GM12878 (cell line): ENCODE measurements around the gene NEMF. TPM values are rescaled to one million over a fixed set of nuclear protein-coding genes. Genes with fewer than 3 reads are reported as not detected.

ENCODE experiments used
- ATAC-seq: fragments of 200-7000 bp; cut with Tn5 transposase; 3 replicates; pipeline ENCODE4 v1.9.1; 2020; ENCODE audit warnings: mild to moderate bottlenecking, moderate library complexity
- BruUV-seq: library from RNA; stranded (reverse); fragments of 400-500 nt; replicated peaks from 2 replicates; lab custom pipeline; 2021; lab: Mats Ljungman, UMichigan
- CTCF ChIA-PET: fragments of 300-600 bp; sonication (Branson Sonifier 250); formaldehyde crosslinking; extraction: SDS; loops from one replicate; lab custom pipeline; 2021; ENCODE audit warnings: inconsistent platforms; lab: Yijun Ruan, JAX
- POLR2A ChIA-PET: fragments of 350-600 bp; formaldehyde crosslinking; extraction: SDS; loops from one replicate; lab custom pipeline; 2021; ENCODE audit warnings: inconsistent platforms; lab: Charles Lee
- RAD21 ChIA-PET: fragments of 300-600 bp; sonication (Branson Sonifier 250); formaldehyde crosslinking; loops from one replicate; lab custom pipeline; 2023; ENCODE audit warnings: antibody characterized with exemption; ENCODE audit not compliant: unreplicated experiment; lab: Charles Lee
- SMC1A ChIA-PET: fragments of 300-600 bp; sonication (Branson Sonifier 250); formaldehyde crosslinking; loops from one replicate; lab custom pipeline; 2023; ENCODE audit not compliant: unreplicated experiment, uncharacterized antibody; lab: Charles Lee
- DNase-seq: peaks from one replicate; pipeline ENCODE4 v3.0.0-alpha.2; 2011; ENCODE audit warnings: low read depth, low spot score
- FAIRE-seq: peaks from 3 replicates; lab custom pipeline; 2011; peaks lifted over from hg19 to GRCh38; lab: Jason Lieb, UNC
- H2AFZ ChIP-seq: 2 replicates; pipeline ENCODE4 v1.6.0; 2011; ENCODE audit warnings: low read depth, low read length, control low read depth; ENCODE audit not compliant: control insufficient read depth
- H3K27ac ChIP-seq: 2 replicates; pipeline ENCODE4 v1.5.1; 2011; ENCODE audit warnings: control low read depth; ENCODE audit not compliant: control insufficient read depth, insufficient read depth
- H3K27me3 ChIP-seq, 2 experiments: replicated peaks in 1 of 2; 2 replicates each; pipeline versions ENCODE4 v1.6.0 to v1.6.1; 2011; ENCODE audit warnings: low read length in 1 of 2; ENCODE audit not compliant: control insufficient read depth in 2 of 2, insufficient read depth in 2 of 2
- H3K36me3 ChIP-seq, 2 experiments: 2 replicates each; pipeline ENCODE4 v1.5.1; 2011; ENCODE audit warnings: low read length in 1 of 2; ENCODE audit not compliant: control insufficient read depth in 2 of 2, insufficient read depth in 2 of 2
- H3K4me1 ChIP-seq: 2 replicates; pipeline ENCODE4 v1.6.1; 2011; ENCODE audit warnings: mild to moderate bottlenecking, low read length, moderate library complexity, mixed read lengths; ENCODE audit not compliant: control insufficient read depth, insufficient read depth
- H3K4me2 ChIP-seq: 2 replicates; pipeline ENCODE4 v1.6.0; 2011; ENCODE audit warnings: control low read depth; ENCODE audit not compliant: control insufficient read depth, insufficient read depth
- H3K4me3 ChIP-seq: fragments of 200-600 bp; sonication (generic); 2 replicates; pipeline ENCODE4 v1.5.1; 2016
- H3K79me2 ChIP-seq: 2 replicates; pipeline ENCODE4 v1.6.0; 2011; ENCODE audit warnings: low read length; ENCODE audit not compliant: control insufficient read depth, insufficient read depth
- H3K9ac ChIP-seq: 2 replicates; pipeline ENCODE4 v1.8.0; 2011; ENCODE audit warnings: low read length, control low read depth, mixed read lengths; ENCODE audit not compliant: control insufficient read depth, insufficient read depth
- H3K9me3 ChIP-seq: replicated peaks from 3 replicates; pipeline ENCODE4 v1.5.1; 2011; ENCODE audit warnings: mild to moderate bottlenecking, low read length; ENCODE audit not compliant: control insufficient read depth, insufficient read depth
- H4K20me1 ChIP-seq: 2 replicates; pipeline ENCODE4 v1.6.0; 2011; ENCODE audit not compliant: control insufficient read depth, insufficient read depth
- BHLHE40 ChIP-seq, 2 experiments: fragments of 450-650 bp in 1 of 2; IDR thresholded peaks; 2 replicates each; pipeline ENCODE4 v1.6.1; 2011 to 2017; ENCODE audit warnings: low read depth in 2 of 2, borderline replicate concordance in 1 of 2, improper control_type of control experiment in 1 of 2, low read length in 1 of 2, mild to moderate bottlenecking in 1 of 2
- CHD1 ChIP-seq: IDR thresholded peaks from 2 replicates; pipeline ENCODE4 v1.6.1; 2012; ENCODE audit warnings: low read depth, low read length, improper control_type of control experiment
- DPF2 ChIP-seq: fragments of 450-650 bp; IDR thresholded peaks from 2 replicates; pipeline ENCODE4 v1.6.1; 2017; ENCODE audit warnings: mild to moderate bottlenecking
- FOXK2 ChIP-seq: fragments of 450-650 bp; IDR thresholded peaks from 2 replicates; pipeline ENCODE4 v1.6.1; 2017; ENCODE audit warnings: mild to moderate bottlenecking, moderate library complexity
- NFYB ChIP-seq: IDR thresholded peaks from 2 replicates; pipeline ENCODE4 v1.6.1; 2011; ENCODE audit warnings: low read depth, mild to moderate bottlenecking, low read length, improper control_type of control experiment, moderate library complexity; ENCODE audit not compliant: insufficient read depth
- PML ChIP-seq: IDR thresholded peaks from 2 replicates; pipeline ENCODE4 v1.6.1; 2012; ENCODE audit warnings: low read length, inconsistent platforms
- SMAD5 ChIP-seq: IDR thresholded peaks from 2 replicates; pipeline ENCODE4 v1.6.1; 2016; ENCODE audit warnings: antibody characterized with exemption, low read depth
- TCF3 ChIP-seq: IDR thresholded peaks from 2 replicates; pipeline ENCODE4 v1.6.1; 2012; ENCODE audit warnings: low read depth, mild to moderate bottlenecking, low read length, borderline replicate concordance; ENCODE audit not compliant: insufficient read depth
- WGBS: methylation state at CpG from one replicate; pipeline ENCODE4 v1.1.6; 2016; ENCODE audit warnings: low lambda C conversion rate; ENCODE audit not compliant: insufficient replicate concordance, insufficient coverage; ENCODE audit errors: missing lambda C conversion rate; 5-methylcytosine and 5-hydroxymethylcytosine counted together
- in situ Hi-C: fragments of 300-500 bp; cut with MboI; formaldehyde crosslinking; loops from 9 replicates; pipeline ENCODE4 v1.14.3; 2018; ENCODE audit warnings: mixed read lengths
- intact Hi-C: fragments of 100-400 bp; cut with micrococcal nuclease; formaldehyde crosslinking; loops from one replicate; pipeline ENCODE4 v1.14.2; 2022; ENCODE audit not compliant: unreplicated experiment
- polyA plus RNA-seq, 11 experiments: library from polyadenylated mRNA; depleted of rRNA in 4 of 11; unstranded in 6 of 11; stranded (reverse) in 5 of 11; fragments of >200 nt; fragmentation: Nextera tagmentation in 4 of 11; fragmentation: Illumina TruSeq in 1 of 11; extraction: Ambion mirVana in 4 of 11; extraction: Trizol in 1 of 11; gene quantifications; 1 replicate in 1 of 11; 2 replicates in 10 of 11; pipeline versions ENCODE4 v1.2.1 to v1.2.3, GENCODE V29; 2011 to 2016; ENCODE audit warnings: inconsistent platforms in 2 of 11, missing spikeins in 2 of 11, low read depth in 1 of 11
- total RNA-seq, 4 experiments: library from RNA; depleted of rRNA in 3 of 4; stranded (reverse); fragments of >200 nt in 3 of 4; fragmentation: Illumina TruSeq in 1 of 4; extraction: Trizol in 1 of 4; gene quantifications; 2 replicates each; pipeline versions ENCODE4 v1.2.1 to v1.2.3, GENCODE V29; 2013 to 2021
- TF ChIP-seq, protein P1 (sequence below): fragments of 450-650 bp; IDR thresholded peaks from 2 replicates; pipeline ENCODE4 v1.6.1; 2018; ENCODE audit warnings: mild to moderate bottlenecking, low read depth, moderate library complexity; ENCODE audit not compliant: partially characterized antibody
- TF ChIP-seq, protein P2 (sequence below): IDR thresholded peaks from 2 replicates; pipeline ENCODE4 v1.6.1; 2011; ENCODE audit warnings: borderline replicate concordance, low read depth, mild to moderate bottlenecking, moderate library complexity, low read length; ENCODE audit not compliant: insufficient read depth, poor library complexity, severe bottlenecking
- TF ChIP-seq, protein P3 (sequence below): fragments of 450-650 bp; formaldehyde crosslinking; IDR thresholded peaks from 2 replicates; pipeline ENCODE4 v1.5.0; 2022; ENCODE audit warnings: mild to moderate bottlenecking, missing genetic modification characterization
- TF ChIP-seq, protein P4 (sequence below): IDR thresholded peaks from 2 replicates; pipeline ENCODE4 v1.6.1; 2012; ENCODE audit warnings: mild to moderate bottlenecking, low read depth, low read length
- TF ChIP-seq, protein P5 (sequence below): IDR thresholded peaks from 2 replicates; pipeline ENCODE4 v1.6.1; 2012; ENCODE audit warnings: low read depth, low read length, improper control_type of control experiment

NEMF gene
- total and polyA plus RNA-seq, 10 of the 15 experiments (the other 5 are each of a cell fraction or from before 2014, with no cell fraction given), result 31.5 to 80.1 (median 61.1) TPM

DNA sequence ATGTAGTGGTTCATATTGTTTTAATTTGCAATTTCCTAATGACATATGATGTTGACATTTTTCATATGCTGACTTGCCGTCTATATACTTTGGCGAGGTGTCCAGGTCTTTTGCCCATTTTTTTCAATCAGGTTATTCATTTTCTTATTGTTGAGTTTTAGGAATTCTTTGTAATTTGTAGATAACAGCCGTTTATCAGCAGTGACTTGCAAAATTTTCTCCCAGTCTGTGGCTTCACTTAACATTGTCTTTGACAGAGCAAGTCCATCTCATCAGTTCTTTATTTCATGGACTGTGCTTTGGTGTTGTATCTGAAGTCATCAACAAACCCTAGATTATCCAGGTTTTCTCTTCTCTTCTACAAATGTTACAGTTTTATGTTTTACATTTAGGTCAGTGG is 97.2 kb downstream of the NEMF start:
- FAIRE-seq (no peak), ATAC-seq (no peak), DNase-seq (no peak)
- SMC1A ChIA-PET, result no interaction called here
- Histone ChIP-seq H3K27me3 (no peaks in the 10 kb centered on the region), H3K9ac (no peak overlapping the region), H3K4me3 (no peak overlapping the region), H3K4me2 (no peak overlapping the region), H4K20me1 (no peaks in the 10 kb centered on the region), H3K9me3 (no peaks in the 10 kb centered on the region), H2AFZ (no peak overlapping the region), H3K36me3 (no peaks in the 10 kb centered on the region), H3K27ac (no peak overlapping the region), H3K79me2 (no peaks in the 10 kb centered on the region), H3K4me1 (no peaks in the 10 kb centered on the region)
- POLR2A ChIA-PET, result no interaction called here
- BruUV-seq, result no TSS peak
- intact Hi-C loops, result no loop called here
- RAD21 ChIA-PET, result no interaction called here
- CTCF ChIA-PET, result no interaction called here
- 50% methylated on average over 3 of the region's 3 CpGs for WGBS
- in situ Hi-C loops, result loop anchor here (25.0 kb wide), 1 partner anchor 293 kb away; no protein-coding TSS in a partner anchor
- TF ChIP-seq, protein P1, sequence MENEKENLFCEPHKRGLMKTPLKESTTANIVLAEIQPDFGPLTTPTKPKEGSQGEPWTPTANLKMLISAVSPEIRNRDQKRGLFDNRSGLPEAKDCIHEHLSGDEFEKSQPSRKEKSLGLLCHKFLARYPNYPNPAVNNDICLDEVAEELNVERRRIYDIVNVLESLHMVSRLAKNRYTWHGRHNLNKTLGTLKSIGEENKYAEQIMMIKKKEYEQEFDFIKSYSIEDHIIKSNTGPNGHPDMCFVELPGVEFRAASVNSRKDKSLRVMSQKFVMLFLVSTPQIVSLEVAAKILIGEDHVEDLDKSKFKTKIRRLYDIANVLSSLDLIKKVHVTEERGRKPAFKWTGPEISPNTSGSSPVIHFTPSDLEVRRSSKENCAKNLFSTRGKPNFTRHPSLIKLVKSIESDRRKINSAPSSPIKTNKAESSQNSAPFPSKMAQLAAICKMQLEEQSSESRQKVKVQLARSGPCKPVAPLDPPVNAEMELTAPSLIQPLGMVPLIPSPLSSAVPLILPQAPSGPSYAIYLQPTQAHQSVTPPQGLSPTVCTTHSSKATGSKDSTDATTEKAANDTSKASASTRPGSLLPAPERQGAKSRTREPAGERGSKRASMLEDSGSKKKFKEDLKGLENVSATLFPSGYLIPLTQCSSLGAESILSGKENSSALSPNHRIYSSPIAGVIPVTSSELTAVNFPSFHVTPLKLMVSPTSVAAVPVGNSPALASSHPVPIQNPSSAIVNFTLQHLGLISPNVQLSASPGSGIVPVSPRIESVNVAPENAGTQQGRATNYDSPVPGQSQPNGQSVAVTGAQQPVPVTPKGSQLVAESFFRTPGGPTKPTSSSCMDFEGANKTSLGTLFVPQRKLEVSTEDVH, result no peak
- TF ChIP-seq TCF3 (no peak), SMAD5 (no peak), FOXK2 (no peak), DPF2 (no peak), BHLHE40 (IDR thresholded peaks at IDR 0.05; ENCODE audit: borderline replicate concordance in 1 of 2, low read depth in 2 of 2, low read length in 1 of 2) (no peak), CHD1 (no peak), NFYB (no peak), PML (no peak)
- TF ChIP-seq, protein P2, sequence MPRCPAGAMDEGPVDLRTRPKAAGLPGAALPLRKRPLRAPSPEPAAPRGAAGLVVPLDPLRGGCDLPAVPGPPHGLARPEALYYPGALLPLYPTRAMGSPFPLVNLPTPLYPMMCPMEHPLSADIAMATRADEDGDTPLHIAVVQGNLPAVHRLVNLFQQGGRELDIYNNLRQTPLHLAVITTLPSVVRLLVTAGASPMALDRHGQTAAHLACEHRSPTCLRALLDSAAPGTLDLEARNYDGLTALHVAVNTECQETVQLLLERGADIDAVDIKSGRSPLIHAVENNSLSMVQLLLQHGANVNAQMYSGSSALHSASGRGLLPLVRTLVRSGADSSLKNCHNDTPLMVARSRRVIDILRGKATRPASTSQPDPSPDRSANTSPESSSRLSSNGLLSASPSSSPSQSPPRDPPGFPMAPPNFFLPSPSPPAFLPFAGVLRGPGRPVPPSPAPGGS, result no peak
- TF ChIP-seq, protein P3, sequence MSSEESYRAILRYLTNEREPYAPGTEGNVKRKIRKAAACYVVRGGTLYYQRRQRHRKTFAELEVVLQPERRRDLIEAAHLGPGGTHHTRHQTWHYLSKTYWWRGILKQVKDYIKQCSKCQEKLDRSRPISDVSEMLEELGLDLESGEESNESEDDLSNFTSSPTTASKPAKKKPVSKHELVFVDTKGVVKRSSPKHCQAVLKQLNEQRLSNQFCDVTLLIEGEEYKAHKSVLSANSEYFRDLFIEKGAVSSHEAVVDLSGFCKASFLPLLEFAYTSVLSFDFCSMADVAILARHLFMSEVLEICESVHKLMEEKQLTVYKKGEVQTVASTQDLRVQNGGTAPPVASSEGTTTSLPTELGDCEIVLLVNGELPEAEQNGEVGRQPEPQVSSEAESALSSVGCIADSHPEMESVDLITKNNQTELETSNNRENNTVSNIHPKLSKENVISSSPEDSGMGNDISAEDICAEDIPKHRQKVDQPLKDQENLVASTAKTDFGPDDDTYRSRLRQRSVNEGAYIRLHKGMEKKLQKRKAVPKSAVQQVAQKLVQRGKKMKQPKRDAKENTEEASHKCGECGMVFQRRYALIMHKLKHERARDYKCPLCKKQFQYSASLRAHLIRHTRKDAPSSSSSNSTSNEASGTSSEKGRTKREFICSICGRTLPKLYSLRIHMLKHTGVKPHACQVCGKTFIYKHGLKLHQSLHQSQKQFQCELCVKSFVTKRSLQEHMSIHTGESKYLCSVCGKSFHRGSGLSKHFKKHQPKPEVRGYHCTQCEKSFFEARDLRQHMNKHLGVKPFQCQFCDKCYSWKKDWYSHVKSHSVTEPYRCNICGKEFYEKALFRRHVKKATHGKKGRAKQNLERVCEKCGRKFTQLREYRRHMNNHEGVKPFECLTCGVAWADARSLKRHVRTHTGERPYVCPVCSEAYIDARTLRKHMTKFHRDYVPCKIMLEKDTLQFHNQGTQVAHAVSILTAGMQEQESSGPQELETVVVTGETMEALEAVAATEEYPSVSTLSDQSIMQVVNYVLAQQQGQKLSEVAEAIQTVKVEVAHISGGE (CRISPR knock-in tag), result no peak
- TF ChIP-seq, protein P4, sequence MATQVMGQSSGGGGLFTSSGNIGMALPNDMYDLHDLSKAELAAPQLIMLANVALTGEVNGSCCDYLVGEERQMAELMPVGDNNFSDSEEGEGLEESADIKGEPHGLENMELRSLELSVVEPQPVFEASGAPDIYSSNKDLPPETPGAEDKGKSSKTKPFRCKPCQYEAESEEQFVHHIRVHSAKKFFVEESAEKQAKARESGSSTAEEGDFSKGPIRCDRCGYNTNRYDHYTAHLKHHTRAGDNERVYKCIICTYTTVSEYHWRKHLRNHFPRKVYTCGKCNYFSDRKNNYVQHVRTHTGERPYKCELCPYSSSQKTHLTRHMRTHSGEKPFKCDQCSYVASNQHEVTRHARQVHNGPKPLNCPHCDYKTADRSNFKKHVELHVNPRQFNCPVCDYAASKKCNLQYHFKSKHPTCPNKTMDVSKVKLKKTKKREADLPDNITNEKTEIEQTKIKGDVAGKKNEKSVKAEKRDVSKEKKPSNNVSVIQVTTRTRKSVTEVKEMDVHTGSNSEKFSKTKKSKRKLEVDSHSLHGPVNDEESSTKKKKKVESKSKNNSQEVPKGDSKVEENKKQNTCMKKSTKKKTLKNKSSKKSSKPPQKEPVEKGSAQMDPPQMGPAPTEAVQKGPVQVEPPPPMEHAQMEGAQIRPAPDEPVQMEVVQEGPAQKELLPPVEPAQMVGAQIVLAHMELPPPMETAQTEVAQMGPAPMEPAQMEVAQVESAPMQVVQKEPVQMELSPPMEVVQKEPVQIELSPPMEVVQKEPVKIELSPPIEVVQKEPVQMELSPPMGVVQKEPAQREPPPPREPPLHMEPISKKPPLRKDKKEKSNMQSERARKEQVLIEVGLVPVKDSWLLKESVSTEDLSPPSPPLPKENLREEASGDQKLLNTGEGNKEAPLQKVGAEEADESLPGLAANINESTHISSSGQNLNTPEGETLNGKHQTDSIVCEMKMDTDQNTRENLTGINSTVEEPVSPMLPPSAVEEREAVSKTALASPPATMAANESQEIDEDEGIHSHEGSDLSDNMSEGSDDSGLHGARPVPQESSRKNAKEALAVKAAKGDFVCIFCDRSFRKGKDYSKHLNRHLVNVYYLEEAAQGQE, result no peak
- TF ChIP-seq, protein P5, sequence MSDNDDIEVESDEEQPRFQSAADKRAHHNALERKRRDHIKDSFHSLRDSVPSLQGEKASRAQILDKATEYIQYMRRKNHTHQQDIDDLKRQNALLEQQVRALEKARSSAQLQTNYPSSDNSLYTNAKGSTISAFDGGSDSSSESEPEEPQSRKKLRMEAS, result no peak
